Endothelial cell of umbilical vein (primary cell): Measurements from ENCODE around the gene HECTD4. TPM values are rescaled to one million over a fixed set of nuclear protein-coding genes. Genes with fewer than 3 reads are reported as not detected.

Source experiments
- BruUV-seq: library from RNA; stranded (reverse); fragments of 400-500 nt; replicated peaks from 2 replicates; lab custom pipeline; 2021; lab: Mats Ljungman, UMichigan
- CTCF ChIA-PET: fragments of 300-600, 350-600 bp; sonication (Branson Sonifier 250); formaldehyde crosslinking; loops from one replicate; lab custom pipeline; 2021; ENCODE audit warnings: antibody characterized with exemption, inconsistent platforms; lab: Charles Lee
- POLR2A ChIA-PET: fragments of 300-600, 350-600 bp; sonication (Branson Sonifier 250); formaldehyde crosslinking; loops from one replicate; lab custom pipeline; 2021; ENCODE audit warnings: antibody characterized with exemption, inconsistent platforms; lab: Charles Lee
- DNase-seq: peaks from one replicate; pipeline ENCODE4 v3.0.0-alpha.2; 2011; ENCODE audit warnings: low read depth, low spot score
- FAIRE-seq: peaks from 2 replicates; lab custom pipeline; 2011; peaks lifted over from hg19 to GRCh38; lab: Jason Lieb, UNC
- H2AFZ ChIP-seq: 2 replicates; pipeline ENCODE4 v1.6.0; 2012; ENCODE audit warnings: low read depth, low read length, control low read depth, inconsistent platforms
- H3K27ac ChIP-seq: 2 replicates; pipeline ENCODE4 v1.5.1; 2011; ENCODE audit warnings: low read depth, mild to moderate bottlenecking, control low read depth, low read length, moderate library complexity; ENCODE audit not compliant: insufficient read depth
- H3K27me3 ChIP-seq, 2 experiments: 2 replicates each; pipeline versions ENCODE4 v1.6.0 to v1.6.1; 2011; ENCODE audit warnings: low read length in 2 of 2, mixed read lengths in 1 of 2; ENCODE audit not compliant: control insufficient read depth in 2 of 2, insufficient read depth in 2 of 2
- H3K36me3 ChIP-seq, 2 experiments: 2 replicates in 1 of 2; 3 replicates in 1 of 2; pipeline ENCODE4 v1.5.1; 2011; ENCODE audit warnings: low read length in 2 of 2, mild to moderate bottlenecking in 1 of 2, moderate library complexity in 1 of 2; ENCODE audit not compliant: control insufficient read depth in 2 of 2, insufficient read depth in 2 of 2; ENCODE audit errors: extremely low read depth in 1 of 2
- H3K4me1 ChIP-seq: 3 replicates; pipeline ENCODE4 v1.5.1; 2011; ENCODE audit warnings: mild to moderate bottlenecking, low read length; ENCODE audit not compliant: control insufficient read depth, insufficient read depth; ENCODE audit errors: extremely low read depth
- H3K4me2 ChIP-seq: 2 replicates; pipeline ENCODE4 v1.6.1; 2011; ENCODE audit warnings: low read length, control low read depth, mixed read lengths; ENCODE audit not compliant: insufficient read depth
- H3K4me3 ChIP-seq, 3 experiments: fragments of 200-600 bp in 1 of 3; sonication (generic), shearing (Covaris generic) in 1 of 3; replicated peaks in 1 of 3; 2 replicates each; pipeline ENCODE4 v1.5.1; 2011 to 2016; ENCODE audit warnings: control low read depth in 3 of 3, low read length in 3 of 3, mild to moderate bottlenecking in 2 of 3, inconsistent platforms in 1 of 3, low read depth in 1 of 3, moderate library complexity in 1 of 3; ENCODE audit not compliant: insufficient read depth in 1 of 3
- H3K79me2 ChIP-seq: 2 replicates; pipeline ENCODE4 v1.6.0; 2012; ENCODE audit warnings: low read length, inconsistent platforms; ENCODE audit not compliant: control insufficient read depth, insufficient read depth
- H3K9ac ChIP-seq: replicated peaks from 2 replicates; pipeline ENCODE3; 2011; ENCODE audit warnings: low read length, control low read depth; ENCODE audit not compliant: insufficient read depth; ENCODE audit errors: extremely low read depth
- H3K9me1 ChIP-seq: replicated peaks from 3 replicates; pipeline ENCODE4 v1.6.0; 2011; ENCODE audit warnings: mild to moderate bottlenecking, low read length; ENCODE audit not compliant: control insufficient read depth, insufficient read depth; ENCODE audit errors: extremely low read depth
- H3K9me3 ChIP-seq: replicated peaks from 2 replicates; pipeline ENCODE4 v1.5.1; 2012; ENCODE audit warnings: low read length, inconsistent platforms; ENCODE audit not compliant: control insufficient read depth, insufficient read depth
- H4K20me1 ChIP-seq: replicated peaks from 2 replicates; pipeline ENCODE3; 2011; ENCODE audit warnings: mild to moderate bottlenecking, low read length; ENCODE audit not compliant: control insufficient read depth, insufficient read depth; ENCODE audit errors: extremely low read depth
- EZH2 ChIP-seq: IDR thresholded peaks from 2 replicates; pipeline ENCODE4 v1.6.1; 2012; ENCODE audit warnings: borderline replicate concordance, low read depth, mild to moderate bottlenecking, moderate library complexity, low read length, inconsistent platforms; ENCODE audit not compliant: severe bottlenecking
- FOS ChIP-seq: IDR thresholded peaks from 2 replicates; pipeline ENCODE4 v1.6.1; 2011; ENCODE audit warnings: mild to moderate bottlenecking, low read length, moderate library complexity, borderline replicate concordance; ENCODE audit not compliant: insufficient read depth
- GATA2 ChIP-seq: IDR thresholded peaks from 2 replicates; pipeline ENCODE4 v1.7.0; 2011; ENCODE audit warnings: low read depth, mild to moderate bottlenecking, moderate library complexity, mixed read lengths, low read length; ENCODE audit not compliant: insufficient read length, insufficient read depth
- JUN ChIP-seq: IDR thresholded peaks from 2 replicates; pipeline ENCODE4 v1.6.1; 2011; ENCODE audit warnings: borderline replicate concordance, low read depth; ENCODE audit not compliant: insufficient read length, insufficient read depth
- MYC ChIP-seq: IDR thresholded peaks from one replicate; pipeline ENCODE4 v1.6.1; 2011; ENCODE audit warnings: mild to moderate bottlenecking, low read depth, low read length
- POLR2A ChIP-seq: IDR thresholded peaks from 2 replicates; pipeline ENCODE4 v1.6.1; 2012; ENCODE audit warnings: low read depth, mild to moderate bottlenecking, control low read depth, low read length
- POLR2AphosphoS5 ChIP-seq: IDR thresholded peaks from 2 replicates; pipeline ENCODE4 v1.6.1; 2012; ENCODE audit warnings: low read depth, mild to moderate bottlenecking, control low read depth, low read length, moderate library complexity; ENCODE audit not compliant: insufficient read depth
- dilution Hi-C: fragments of 300-500 bp; cut with MboI; formaldehyde crosslinking; loops from one replicate; pipeline ENCODE4 v1.15.0; 2019; ENCODE audit warnings: low sequenced_read_pairs; ENCODE audit not compliant: extremely low pct_ligation_motif_present
- intact Hi-C: fragments of 100-400 bp; cut with micrococcal nuclease; formaldehyde crosslinking; loops from one replicate; pipeline ENCODE4 v1.10.0; 2022
- polyA plus RNA-seq, 4 experiments: library from polyadenylated mRNA; depleted of rRNA in 3 of 4; stranded (reverse) in 3 of 4; unstranded in 1 of 4; fragments of >200 nt; gene quantifications; 2 replicates each; pipeline versions ENCODE4 v1.2.1 to v1.2.3, GENCODE V29; 2011 to 2012; ENCODE audit warnings: missing spikeins in 1 of 4
- total RNA-seq: library from RNA; stranded (reverse); gene quantifications from 2 replicates; pipeline ENCODE4 v1.2.3, GENCODE V29; 2021
- TF ChIP-seq, protein P1 (sequence below): IDR thresholded peaks from 2 replicates; pipeline ENCODE4 v1.6.1; 2011; ENCODE audit not compliant: insufficient read depth, insufficient read length
- TF ChIP-seq, protein P2 (sequence below), 2 donors: IDR thresholded peaks; 1 replicate in 1 of 2; 2 replicates in 1 of 2; pipeline ENCODE4 v1.5.1; 2011; ENCODE audit warnings: low read length in 2 of 2, mild to moderate bottlenecking in 2 of 2, moderate library complexity in 2 of 2, control low read depth in 1 of 2, inconsistent platforms in 1 of 2, low read depth in 1 of 2; ENCODE audit not compliant: insufficient read depth in 1 of 2; ENCODE audit errors: extremely low read depth in 1 of 2

Gene HECTD4
- total and polyA plus RNA-seq, 2 donors (not counting 3 experiments of a cell fraction or from before 2014, with no cell fraction given): 9.7 to 47.7 TPM

DNA sequence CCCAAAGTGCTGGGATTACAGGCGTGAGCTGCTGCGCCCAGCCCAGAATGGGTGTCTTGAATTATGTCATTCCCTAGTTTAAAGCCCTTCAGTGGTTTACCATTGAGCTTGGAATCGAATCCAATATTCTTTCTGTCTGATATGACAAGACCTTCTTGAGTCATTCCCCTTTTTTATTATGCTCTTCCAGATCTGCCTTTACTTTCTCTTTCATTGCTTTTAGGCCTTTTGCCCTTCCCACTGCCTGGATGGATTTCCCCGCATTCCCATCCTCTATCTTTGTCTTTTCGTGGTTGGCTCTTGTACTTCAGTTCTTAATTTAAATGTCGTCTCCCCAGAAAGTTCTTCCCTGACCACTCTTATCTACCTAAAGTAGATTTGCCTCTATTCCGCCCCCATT is 255.3 kb downstream of the HECTD4 start:
- Histone ChIP-seq H3K9me1 (no peaks in the 10 kb centered on the region), H3K27ac (no peak overlapping the region), H3K4me3 (no peak overlapping the region), H3K79me2 (peaks cover 5% of the 10 kb centered on the region), H3K9ac (no peak overlapping the region), H3K36me3 (peaks cover 0 to 2% of the 10 kb centered on the region in 2 experiments), H4K20me1 (no peaks in the 10 kb centered on the region), H3K9me3 (no peaks in the 10 kb centered on the region), H3K4me1 (peaks cover 20% of the 10 kb centered on the region), H3K4me2 (no peak overlapping the region), H3K27me3 (peaks cover 0 to 2% of the 10 kb centered on the region in 2 experiments), H2AFZ (no peak overlapping the region)
- no TSS peak for BruUV-seq
- TF ChIP-seq GATA2 (no peak), POLR2AphosphoS5 (no peak), POLR2A (no peak), MYC (no peak), JUN (no peak), FOS (no peak), EZH2 (no peak)
- TF ChIP-seq, protein P1, sequence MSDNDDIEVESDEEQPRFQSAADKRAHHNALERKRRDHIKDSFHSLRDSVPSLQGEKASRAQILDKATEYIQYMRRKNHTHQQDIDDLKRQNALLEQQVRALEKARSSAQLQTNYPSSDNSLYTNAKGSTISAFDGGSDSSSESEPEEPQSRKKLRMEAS: no peak
- TF ChIP-seq, protein P2, sequence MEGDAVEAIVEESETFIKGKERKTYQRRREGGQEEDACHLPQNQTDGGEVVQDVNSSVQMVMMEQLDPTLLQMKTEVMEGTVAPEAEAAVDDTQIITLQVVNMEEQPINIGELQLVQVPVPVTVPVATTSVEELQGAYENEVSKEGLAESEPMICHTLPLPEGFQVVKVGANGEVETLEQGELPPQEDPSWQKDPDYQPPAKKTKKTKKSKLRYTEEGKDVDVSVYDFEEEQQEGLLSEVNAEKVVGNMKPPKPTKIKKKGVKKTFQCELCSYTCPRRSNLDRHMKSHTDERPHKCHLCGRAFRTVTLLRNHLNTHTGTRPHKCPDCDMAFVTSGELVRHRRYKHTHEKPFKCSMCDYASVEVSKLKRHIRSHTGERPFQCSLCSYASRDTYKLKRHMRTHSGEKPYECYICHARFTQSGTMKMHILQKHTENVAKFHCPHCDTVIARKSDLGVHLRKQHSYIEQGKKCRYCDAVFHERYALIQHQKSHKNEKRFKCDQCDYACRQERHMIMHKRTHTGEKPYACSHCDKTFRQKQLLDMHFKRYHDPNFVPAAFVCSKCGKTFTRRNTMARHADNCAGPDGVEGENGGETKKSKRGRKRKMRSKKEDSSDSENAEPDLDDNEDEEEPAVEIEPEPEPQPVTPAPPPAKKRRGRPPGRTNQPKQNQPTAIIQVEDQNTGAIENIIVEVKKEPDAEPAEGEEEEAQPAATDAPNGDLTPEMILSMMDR (IDR thresholded peaks at IDR 0.05; ENCODE audit: extremely low read depth in 1 of 2, insufficient read depth in 1 of 2, low read depth in 1 of 2, low read length in 2 of 2): no peak
- POLR2A ChIA-PET: interaction anchor here (1.7 kb wide), 1 partner anchor 20 kb away, joined by 4 read pairs; no protein-coding TSS in a partner anchor
- CTCF ChIA-PET: interaction anchor here (2.1 to 2.3 kb wide), 2 partner anchors 10 to 17 kb away, joined by 6 to 8 read pairs; no protein-coding TSS in a partner anchor
- dilution Hi-C loops: no loop called here
- intact Hi-C loops: no loop called here
- no peak for DNase-seq
- FAIRE-seq: no peak
